Erythroblast (primary cell): ENCODE data around the gene WDR91.

ENCODE experiments used
- GATA1 ChIP-seq: IDR thresholded peaks from 2 replicates; pipeline ENCODE4 v1.6.1; 2011; ENCODE audit warnings: low read depth, mild to moderate bottlenecking, control low read depth, low read length, moderate library complexity
- POLR2A ChIP-seq: IDR thresholded peaks from 2 replicates; pipeline ENCODE4 v1.6.1; 2011; ENCODE audit warnings: mild to moderate bottlenecking, low read length

GRCh38 chr7:135147899-135148721 lies 63.2 kb downstream of the WDR91 start, which contains the start of gene TMEM140:
- peak; percentile 76 for TF ChIP-seq POLR2A
- TF ChIP-seq GATA1, result no peak
